ENCODE results near the gene CYP2W1. TPM values are rescaled to one million over a fixed set of nuclear protein-coding genes. Genes with fewer than 3 reads are reported as not detected.
A peak's percentile ranks its signal among the peaks of the same experiment; 100 is the strongest.

CYP2W1 gene
- polyA plus RNA-seq, 2 of the 4 experiments (the other 2 are of a cell fraction): not detected

- WGBS (ENCODE audit: missing lambda C conversion rate): 47% methylated on average over 14 of the region's 18 CpGs
- CTCF ChIA-PET: interaction anchor here (1.1 to 14.9 kb wide), 3 partner anchors 16 to 37 kb away, joined by 5 to 138 read pairs (median 7); partner anchors contain the start of gene GPR146
- POLR2A ChIA-PET: interaction anchor here (1.1 to 1.4 kb wide), 3 partner anchors 13 to 16 kb away, joined by 3 to 4 read pairs (median 3); partner anchors contain the start of gene GPR146
Measured at GRCh38 chr7:1028775-1029636, 46.0 kb downstream of the CYP2W1 start.

GRCh38 chr7:1029637-1030443 lies 46.9 kb downstream of the CYP2W1 start:
- Histone ChIP-seq H3K4me2 (peak overlapping the region; percentile 95), H3K9me3 (no peaks in the 10 kb centered on the region; the same call in 2 of the 3 replicates), H3K27ac (peak overlapping the region; percentile 96 to 98), H3K4me3 (no peak overlapping the region; the same call in 2 of the 3 replicates), H3K4me1 (peaks cover 14% of the 10 kb centered on the region)
- WGBS (ENCODE audit: missing lambda C conversion rate): 96% methylated on average over 30 of the region's 33 CpGs
- TF ChIP-seq CEBPB (IDR thresholded peaks at IDR 0.05) (no peak), CHD4 (IDR thresholded peaks at IDR 0.05; ENCODE audit: borderline replicate concordance) (no peak)
- no peak for FAIRE-seq
- ATAC-seq: no peak
- ChIA-PET CTCF (interaction anchor here (1.1 to 14.9 kb wide), 4 partner anchors 15 to 37 kb away, joined by 3 to 138 read pairs (median 6); partner anchors contain the start of gene GPR146), POLR2A (interaction anchor here (1.2 to 1.4 kb wide), 2 partner anchors 14 to 15 kb away, joined by 3 to 4 read pairs; partner anchors contain the start of gene GPR146)
- DNase-seq (ENCODE audit: low read depth in 1 of 2, low spot score in 1 of 2): no peak

More at GRCh38 chr7:1028775-1029636, 46.0 kb downstream of the CYP2W1 start:
- no peaks in the 10 kb centered on the region for H3K9me3 ChIP-seq
- peaks cover 14% of the 10 kb centered on the region for H3K4me1 ChIP-seq
- H3K4me2 ChIP-seq: peak overlapping the region; percentile 95
- peak; percentile 68 for FAIRE-seq
- TF ChIP-seq HOXB5 (CRISPR knock-in tag; IDR thresholded peaks at IDR 0.05): no peak
- TF ChIP-seq USF2 (IDR thresholded peaks at IDR 0.05): peak; percentile 37; the same call in 1 of the 2 replicates
- peak; percentile 57 for TF ChIP-seq POLR2A (IDR thresholded peaks at IDR 0.05; ENCODE audit: low read length)
- no peak for TF ChIP-seq HMGXB4 (CRISPR knock-in tag; IDR thresholded peaks at IDR 0.05; ENCODE audit: borderline replicate concordance)
- peak; percentile 90 for TF ChIP-seq MAX (IDR thresholded peaks at IDR 0.05)
- TF ChIP-seq MYC (IDR thresholded peaks at IDR 0.05; ENCODE audit: borderline replicate concordance, low read length): peak; percentile 94
- peak in 1 of 2 experiments; percentile 5; a peak in 1 of 5 replicates for TF ChIP-seq JUN (IDR thresholded peaks at IDR 0.05)
- peak; percentile 59; the same call in 1 of the 2 replicates for TF ChIP-seq FOSL2 (IDR thresholded peaks at IDR 0.05)
- peak; percentile 94 for TF ChIP-seq FOSL2 (CRISPR knock-in tag; IDR thresholded peaks at IDR 0.05)
- H3K27ac ChIP-seq: peak overlapping the region; percentile 96 to 98
- ATAC-seq: peak; percentile 91 to 93
- peak; percentile 90 to 99 for DNase-seq (ENCODE audit: low read depth in 1 of 2, low spot score in 1 of 2)
- peak overlapping the region; percentile 83 for H3K4me3 ChIP-seq

GRCh38 chr7:1030444-1031070 lies 47.6 kb downstream of the CYP2W1 start:
- H3K4me2 ChIP-seq: no peak overlapping the region
- DNase-seq (ENCODE audit: low read depth in 1 of 2, low spot score in 1 of 2): no peak
- peak overlapping the region in 1 of 2 experiments; percentile 96; a peak in 3 of 6 replicates for H3K27ac ChIP-seq
- WGBS (ENCODE audit: missing lambda C conversion rate): 93% methylated on average over 4 of the region's 12 CpGs
- ChIA-PET CTCF (interaction anchor here (1.2 to 14.9 kb wide), 2 partner anchors 15 to 37 kb away, joined by 3 to 138 read pairs; no protein-coding TSS in a partner anchor), POLR2A (no interaction called here)
- H3K4me3 ChIP-seq: no peak overlapping the region
- H3K9me3 ChIP-seq: no peaks in the 10 kb centered on the region; the same call in 2 of the 3 replicates
- TF ChIP-seq ZFP36 (IDR thresholded peaks at IDR 0.05; ENCODE audit: borderline replicate concordance, partially characterized antibody): no peak
- TF ChIP-seq CEBPB (IDR thresholded peaks at IDR 0.05): no peak
- no peak for TF ChIP-seq E2F6 (IDR thresholded peaks at IDR 0.05; ENCODE audit: borderline replicate concordance, low read depth)
- no peak for TF ChIP-seq POLR2AphosphoS2 (conservative IDR thresholded peaks at IDR 0.05; ENCODE audit: low read length)
- H3K4me1 ChIP-seq: peaks cover 14% of the 10 kb centered on the region
- ATAC-seq: no peak
- no peak for FAIRE-seq
